Suprapubic skin (tissue), 3 donors: ENCODE results near the gene SF3A2.

ENCODE experiments used
- CTCF ChIP-seq, 2 donors: fragments of 200-600 bp in 1 of 2; fragments of 450-650 bp in 1 of 2; sonication (generic) in 1 of 2; IDR thresholded peaks; one replicate each; pipeline ENCODE4 v1.5.1; 2016 to 2019; ENCODE audit warnings: antibody characterized with exemption in 2 of 2, mild to moderate bottlenecking in 1 of 2, moderate library complexity in 1 of 2
- POLR2AphosphoS5 ChIP-seq, 3 donors: sonication (generic); formaldehyde crosslinking; IDR thresholded peaks; one replicate each; pipeline ENCODE4 v1.6.1; 2017; ENCODE audit warnings: antibody characterized with exemption in 3 of 3

GRCh38 chr19:2223391-2223790, 13.2 kb upstream of the SF3A2 start:
- TF ChIP-seq CTCF (IDR thresholded peaks at IDR 0.05): no peak
- TF ChIP-seq POLR2AphosphoS5 (IDR thresholded peaks at IDR 0.05): no peak
